ENCODE results near the gene SH2D6.

Gene SH2D6

DNA sequence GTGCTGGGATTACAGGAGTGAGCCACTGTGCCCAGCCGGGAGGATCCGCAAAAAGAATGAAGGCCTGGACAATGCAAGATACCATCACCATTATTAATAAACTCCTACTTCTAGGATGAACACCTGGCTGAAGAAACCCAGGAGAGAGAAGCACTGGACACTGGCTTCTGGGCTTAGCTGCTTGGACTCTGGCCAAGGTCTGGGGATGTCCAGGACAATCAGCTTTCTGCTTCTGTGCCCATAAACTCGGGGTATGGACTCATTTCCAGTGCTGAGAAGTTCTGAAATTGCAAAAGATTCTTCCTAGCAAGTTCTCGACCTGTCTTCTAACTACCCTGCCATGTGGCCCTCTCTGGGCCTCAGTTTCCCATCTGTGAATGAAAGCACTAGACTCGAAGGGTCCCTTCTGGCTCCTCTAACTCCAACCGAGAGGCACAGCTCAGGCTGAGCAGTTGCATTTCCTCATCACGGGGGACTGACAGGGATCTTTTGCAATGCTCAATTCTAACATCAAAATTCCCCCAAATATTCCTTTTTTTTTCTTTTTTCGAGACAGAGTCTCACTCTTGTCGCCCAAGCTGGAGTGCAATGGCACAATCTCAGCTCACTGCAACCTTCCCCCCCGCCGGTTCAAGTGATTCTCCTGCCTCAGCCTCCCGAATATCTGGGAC lies 2.4 kb upstream of the SH2D6 start:
- TF ChIP-seq, protein P1, sequence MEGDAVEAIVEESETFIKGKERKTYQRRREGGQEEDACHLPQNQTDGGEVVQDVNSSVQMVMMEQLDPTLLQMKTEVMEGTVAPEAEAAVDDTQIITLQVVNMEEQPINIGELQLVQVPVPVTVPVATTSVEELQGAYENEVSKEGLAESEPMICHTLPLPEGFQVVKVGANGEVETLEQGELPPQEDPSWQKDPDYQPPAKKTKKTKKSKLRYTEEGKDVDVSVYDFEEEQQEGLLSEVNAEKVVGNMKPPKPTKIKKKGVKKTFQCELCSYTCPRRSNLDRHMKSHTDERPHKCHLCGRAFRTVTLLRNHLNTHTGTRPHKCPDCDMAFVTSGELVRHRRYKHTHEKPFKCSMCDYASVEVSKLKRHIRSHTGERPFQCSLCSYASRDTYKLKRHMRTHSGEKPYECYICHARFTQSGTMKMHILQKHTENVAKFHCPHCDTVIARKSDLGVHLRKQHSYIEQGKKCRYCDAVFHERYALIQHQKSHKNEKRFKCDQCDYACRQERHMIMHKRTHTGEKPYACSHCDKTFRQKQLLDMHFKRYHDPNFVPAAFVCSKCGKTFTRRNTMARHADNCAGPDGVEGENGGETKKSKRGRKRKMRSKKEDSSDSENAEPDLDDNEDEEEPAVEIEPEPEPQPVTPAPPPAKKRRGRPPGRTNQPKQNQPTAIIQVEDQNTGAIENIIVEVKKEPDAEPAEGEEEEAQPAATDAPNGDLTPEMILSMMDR (conservative IDR thresholded peaks at IDR 0.05; ENCODE audit: low read depth, low read length) = no peak
- H3K79me2 ChIP-seq (ENCODE audit: insufficient read depth, low read depth) = no peaks in the 10 kb centered on the region
- H3K4me2 ChIP-seq = no peak overlapping the region
- peaks cover 47% of the 10 kb centered on the region for H3K4me1 ChIP-seq (ENCODE audit: low read depth, poor library complexity, severe bottlenecking)
- H3K27ac ChIP-seq = no peak overlapping the region
- H3K4me3 ChIP-seq (IDR thresholded peaks at IDR 0.05; ENCODE audit: insufficient read depth, low read depth, low read length) = no peak overlapping the region
- no peaks in the 10 kb centered on the region for H3K36me3 ChIP-seq (ENCODE audit: insufficient read depth)
- H3K27me3 ChIP-seq (ENCODE audit: insufficient read depth, low read depth) = no peaks in the 10 kb centered on the region
- H3K9ac ChIP-seq = no peak overlapping the region
- no peak overlapping the region for H2AFZ ChIP-seq (ENCODE audit: low read depth)
- no peaks in the 10 kb centered on the region for H4K20me1 ChIP-seq (ENCODE audit: insufficient read depth)

- H3K27me3 ChIP-seq (ENCODE audit: insufficient read depth, low read depth) = no peaks in the 10 kb centered on the region
- no peaks in the 10 kb centered on the region for H3K79me2 ChIP-seq (ENCODE audit: insufficient read depth, low read depth)
- TF ChIP-seq, protein P1 (conservative IDR thresholded peaks at IDR 0.05; ENCODE audit: low read depth, low read length) = no peak
- no peaks in the 10 kb centered on the region for H3K36me3 ChIP-seq (ENCODE audit: insufficient read depth)
- H3K4me1 ChIP-seq (ENCODE audit: low read depth, poor library complexity, severe bottlenecking) = peaks cover 63% of the 10 kb centered on the region
- no peaks in the 10 kb centered on the region for H4K20me1 ChIP-seq (ENCODE audit: insufficient read depth)
- peak overlapping the region; percentile 91 for H3K4me2 ChIP-seq
- peak overlapping the region; percentile 95 for H2AFZ ChIP-seq (ENCODE audit: low read depth)
- H3K9ac ChIP-seq = peak overlapping the region; percentile 91
- peak overlapping the region; percentile 84 for H3K4me3 ChIP-seq (IDR thresholded peaks at IDR 0.05; ENCODE audit: insufficient read depth, low read depth, low read length)
- peak overlapping the region; percentile 90 for H3K27ac ChIP-seq
These were observed 628 bp downstream of the SH2D6 start for GRCh38 chr2:85419009-85419675.

- Histone ChIP-seq H3K36me3 (ENCODE audit: insufficient read depth) (no peaks in the 10 kb centered on the region), H3K27ac (no peak overlapping the region), H3K4me3 (IDR thresholded peaks at IDR 0.05; ENCODE audit: insufficient read depth, low read depth, low read length) (no peak overlapping the region), H3K4me2 (peak overlapping the region; percentile 35), H2AFZ (ENCODE audit: low read depth) (peak overlapping the region; percentile 75), H4K20me1 (ENCODE audit: insufficient read depth) (no peaks in the 10 kb centered on the region), H3K9ac (no peak overlapping the region), H3K4me1 (ENCODE audit: low read depth, poor library complexity, severe bottlenecking) (peaks cover 49% of the 10 kb centered on the region), H3K27me3 (ENCODE audit: insufficient read depth, low read depth) (no peaks in the 10 kb centered on the region), H3K79me2 (ENCODE audit: insufficient read depth, low read depth) (no peaks in the 10 kb centered on the region)
- TF ChIP-seq, protein P1 (conservative IDR thresholded peaks at IDR 0.05; ENCODE audit: low read depth, low read length) = peak; percentile 100
These were observed 2.2 kb downstream of the SH2D6 start for GRCh38 chr2:85420536-85421259.

DNA sequence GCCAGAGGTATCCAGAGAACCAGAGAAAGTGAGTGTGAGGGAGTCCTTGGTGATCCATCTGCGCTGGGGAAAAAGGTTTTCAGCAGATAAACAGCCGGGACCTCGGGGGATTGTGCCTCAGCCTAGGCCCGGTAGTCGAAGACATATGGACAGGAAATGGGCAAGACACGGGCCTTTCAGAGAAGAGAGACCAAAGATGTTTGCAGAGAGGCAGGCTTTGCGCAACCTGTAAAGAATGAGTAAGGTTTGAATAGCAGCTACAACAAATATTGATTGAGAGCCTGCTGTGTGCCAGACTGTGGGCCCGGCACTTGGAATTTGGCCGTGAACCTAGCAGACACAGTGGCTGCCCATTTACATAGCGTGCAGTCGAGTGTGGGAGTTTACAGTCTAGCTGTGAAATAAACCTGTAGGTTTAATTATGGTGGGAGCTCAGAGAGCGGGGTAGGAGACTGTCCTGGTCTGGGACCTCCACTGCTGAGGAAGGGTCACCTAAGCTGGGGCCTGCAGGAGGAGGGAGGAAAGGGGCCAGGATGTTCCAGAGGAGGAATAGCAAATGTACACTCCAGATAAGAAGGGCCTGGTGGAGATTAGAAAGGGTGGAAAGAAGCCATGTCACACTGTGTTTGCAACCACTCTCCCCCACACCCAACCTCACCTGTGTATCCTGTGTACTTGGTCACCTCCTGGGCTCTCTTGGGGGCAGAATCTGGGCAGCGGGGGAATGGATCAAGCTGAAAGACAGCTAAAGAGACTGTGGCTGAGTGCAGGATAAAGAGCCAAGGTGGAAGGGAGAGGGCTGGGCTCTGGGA lies 3.0 kb downstream of the SH2D6 start:
- H3K27me3 ChIP-seq (ENCODE audit: insufficient read depth, low read depth) = no peaks in the 10 kb centered on the region
- TF ChIP-seq, protein P1 (conservative IDR thresholded peaks at IDR 0.05; ENCODE audit: low read depth, low read length) = no peak
- H3K4me1 ChIP-seq (ENCODE audit: low read depth, poor library complexity, severe bottlenecking) = peaks cover 48% of the 10 kb centered on the region
- no peak overlapping the region for H3K9ac ChIP-seq
- no peaks in the 10 kb centered on the region for H3K36me3 ChIP-seq (ENCODE audit: insufficient read depth)
- H2AFZ ChIP-seq (ENCODE audit: low read depth) = peak overlapping the region; percentile 75
- 0 out of 2 replicates have a peak overlapping the region, but pooled peaks have one; percentile 35 for H3K4me2 ChIP-seq
- no peak overlapping the region for H3K4me3 ChIP-seq (IDR thresholded peaks at IDR 0.05; ENCODE audit: insufficient read depth, low read depth, low read length)
- H3K27ac ChIP-seq = no peak overlapping the region
- H4K20me1 ChIP-seq (ENCODE audit: insufficient read depth) = no peaks in the 10 kb centered on the region
- H3K79me2 ChIP-seq (ENCODE audit: insufficient read depth, low read depth) = no peaks in the 10 kb centered on the region
